ENCODE measurements around the gene CHADL. TPM values are rescaled to one million over a fixed set of nuclear protein-coding genes. Genes with fewer than 3 reads are reported as not detected.

Gene CHADL
- total and polyA plus RNA-seq, 10 donors: 0.40 to 2.2 (median 1.1) TPM; not detected in 1

- intact Hi-C loops (cut with DNase I; ENCODE audit: low total_unique reads): no loop called here
- no peaks in the 10 kb centered on the region for H3K9me3 ChIP-seq
- 84 to 90% (median 85%) methylated on average over 9 to 16 of the region's 16 CpGs for WGBS, 5 donors
- DNase-seq: no peak
- H3K36me3 ChIP-seq: peaks cover 0 to 12% (median 0%) of the 10 kb centered on the region in 6 donors
- TF ChIP-seq POLR2A (IDR thresholded peaks at IDR 0.05) (no peak), POLR2AphosphoS5 (IDR thresholded peaks at IDR 0.05) (no peak), CTCF (IDR thresholded peaks at IDR 0.05 in 8 of 11, conservative IDR thresholded peaks at IDR 0.05 in 3 of 11) (no peak)
- no peak overlapping the region for H3K4me3 ChIP-seq
- peaks cover 8 to 29% (median 17%) of the 10 kb centered on the region in 6 donors for H3K4me1 ChIP-seq
- no peak overlapping the region for H3K27ac ChIP-seq
- H3K27me3 ChIP-seq (replicated peaks in 1 of 7): no peaks in the 10 kb centered on the region
Observed at GRCh38 chr22:41239443-41240128, 1.1 kb downstream of the CHADL start.

- no peaks in the 10 kb centered on the region for H3K27me3 ChIP-seq (replicated peaks in 1 of 7)
- peaks cover 8 to 29% (median 17%) of the 10 kb centered on the region in 6 donors for H3K4me1 ChIP-seq
- WGBS, 5 donors: 90 to 97% (median 93%) methylated on average over 26 to 32 of the region's 32 CpGs
- intact Hi-C loops (cut with DNase I; ENCODE audit: low total_unique reads): no loop called here
- no peaks in the 10 kb centered on the region for H3K9me3 ChIP-seq
- peaks cover 0 to 8% (median 0%) of the 10 kb centered on the region in 6 donors for H3K36me3 ChIP-seq
- H3K27ac ChIP-seq: no peak overlapping the region
- H3K4me3 ChIP-seq: peak overlapping the region in 2 of 8 donors; percentile 47 to 77
- DNase-seq: no peak
- TF ChIP-seq POLR2A (IDR thresholded peaks at IDR 0.05) (no peak), POLR2AphosphoS5 (IDR thresholded peaks at IDR 0.05) (no peak), CTCF (IDR thresholded peaks at IDR 0.05 in 8 of 11, conservative IDR thresholded peaks at IDR 0.05 in 3 of 11) (no peak)
Observed at GRCh38 chr22:41238570-41239442, 1.9 kb downstream of the CHADL start.

GRCh38 chr22:41237707-41238569 is 2.8 kb downstream of the CHADL start:
- peak overlapping the region in 5 of 8 donors; percentile 4 to 59 (median 50) for H3K27ac ChIP-seq
- TF ChIP-seq CTCF (IDR thresholded peaks at IDR 0.05 in 8 of 11, conservative IDR thresholded peaks at IDR 0.05 in 3 of 11): peak; percentile 49 to 85 (median 73)
- no peak for TF ChIP-seq POLR2A (IDR thresholded peaks at IDR 0.05)
- TF ChIP-seq POLR2AphosphoS5 (IDR thresholded peaks at IDR 0.05): peak; percentile 58 to 82 (median 71)

More at GRCh38 chr22:41237707-41238569, 2.8 kb downstream of the CHADL start:
- Histone ChIP-seq H3K4me1 (peaks cover 8 to 29% (median 17%) of the 10 kb centered on the region in 6 donors), H3K27me3 (replicated peaks in 1 of 7) (no peaks in the 10 kb centered on the region), H3K36me3 (peaks cover 0 to 3% (median 0%) of the 10 kb centered on the region in 6 donors), H3K4me3 (peak overlapping the region; percentile 11 to 77 (median 44)), H3K9me3 (no peaks in the 10 kb centered on the region)
- 22 to 46% (median 23%) methylated on average over 27 to 97 of the region's 97 CpGs for WGBS, 5 donors
- peak; percentile 97 for DNase-seq
- intact Hi-C loops (cut with DNase I; ENCODE audit: low total_unique reads): no loop called here
